ENCODE results near the gene TCHH. TPM values are rescaled to one million over a fixed set of nuclear protein-coding genes. Genes with fewer than 3 reads are reported as not detected.

The TCHH gene, protein sequence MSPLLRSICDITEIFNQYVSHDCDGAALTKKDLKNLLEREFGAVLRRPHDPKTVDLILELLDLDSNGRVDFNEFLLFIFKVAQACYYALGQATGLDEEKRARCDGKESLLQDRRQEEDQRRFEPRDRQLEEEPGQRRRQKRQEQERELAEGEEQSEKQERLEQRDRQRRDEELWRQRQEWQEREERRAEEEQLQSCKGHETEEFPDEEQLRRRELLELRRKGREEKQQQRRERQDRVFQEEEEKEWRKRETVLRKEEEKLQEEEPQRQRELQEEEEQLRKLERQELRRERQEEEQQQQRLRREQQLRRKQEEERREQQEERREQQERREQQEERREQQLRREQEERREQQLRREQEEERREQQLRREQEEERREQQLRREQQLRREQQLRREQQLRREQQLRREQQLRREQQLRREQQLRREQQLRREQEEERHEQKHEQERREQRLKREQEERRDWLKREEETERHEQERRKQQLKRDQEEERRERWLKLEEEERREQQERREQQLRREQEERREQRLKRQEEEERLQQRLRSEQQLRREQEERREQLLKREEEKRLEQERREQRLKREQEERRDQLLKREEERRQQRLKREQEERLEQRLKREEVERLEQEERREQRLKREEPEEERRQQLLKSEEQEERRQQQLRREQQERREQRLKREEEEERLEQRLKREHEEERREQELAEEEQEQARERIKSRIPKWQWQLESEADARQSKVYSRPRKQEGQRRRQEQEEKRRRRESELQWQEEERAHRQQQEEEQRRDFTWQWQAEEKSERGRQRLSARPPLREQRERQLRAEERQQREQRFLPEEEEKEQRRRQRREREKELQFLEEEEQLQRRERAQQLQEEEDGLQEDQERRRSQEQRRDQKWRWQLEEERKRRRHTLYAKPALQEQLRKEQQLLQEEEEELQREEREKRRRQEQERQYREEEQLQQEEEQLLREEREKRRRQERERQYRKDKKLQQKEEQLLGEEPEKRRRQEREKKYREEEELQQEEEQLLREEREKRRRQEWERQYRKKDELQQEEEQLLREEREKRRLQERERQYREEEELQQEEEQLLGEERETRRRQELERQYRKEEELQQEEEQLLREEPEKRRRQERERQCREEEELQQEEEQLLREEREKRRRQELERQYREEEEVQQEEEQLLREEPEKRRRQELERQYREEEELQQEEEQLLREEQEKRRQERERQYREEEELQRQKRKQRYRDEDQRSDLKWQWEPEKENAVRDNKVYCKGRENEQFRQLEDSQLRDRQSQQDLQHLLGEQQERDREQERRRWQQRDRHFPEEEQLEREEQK (N-terminal part only)
- total RNA-seq (2022; extraction: Qiagen RNA extraction): 0.25 to 0.33 TPM (median 0.26 TPM) in 5 replicates

DNA sequence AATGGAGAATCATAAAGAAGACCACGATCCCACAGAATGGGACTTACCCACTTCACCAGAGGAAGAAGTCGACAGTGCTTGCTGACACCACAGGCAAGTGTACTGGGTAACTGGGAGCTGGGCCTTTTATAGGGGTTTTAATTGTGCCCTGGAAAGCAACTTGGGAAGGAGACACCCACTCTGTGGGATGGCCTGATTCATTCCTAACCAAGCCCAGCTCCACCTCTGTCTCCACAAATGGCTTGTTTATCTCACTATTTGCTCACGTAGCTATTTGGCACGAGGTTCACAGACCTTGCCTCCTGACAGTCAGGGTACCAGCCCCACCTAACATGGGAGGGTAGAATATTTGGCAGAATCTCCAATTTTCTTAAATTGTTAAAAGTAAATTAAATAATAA lies at the start of gene TCHH:
Gene TCHH, minus strand, starts transcription at position 101 of the 400 bp plus-strand sequence. CDS start 1,364 bp downstream, outside the sequence.

DNA sequence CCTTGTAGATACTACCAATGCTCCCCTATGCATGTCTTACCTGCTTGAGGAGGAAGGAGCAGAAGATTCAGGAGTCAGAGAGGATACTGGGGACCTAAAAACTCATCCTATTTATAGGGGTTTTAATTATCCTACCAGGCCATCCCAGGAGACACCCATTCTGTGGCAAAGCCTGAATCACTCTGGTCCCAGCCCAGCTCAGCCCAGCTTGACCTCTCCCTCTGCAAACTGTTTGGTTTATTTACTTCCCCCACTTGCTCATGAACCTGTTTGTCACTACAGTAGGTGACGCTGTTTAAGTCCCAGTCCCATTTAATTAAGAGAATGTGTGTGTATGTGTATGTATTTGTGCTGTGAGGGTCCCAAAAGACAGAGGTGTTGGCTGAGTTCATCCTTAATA lies 43.9 kb upstream of the TCHH start, which contains the start of gene RPTN:
Gene RPTN, minus strand, starts transcription at position 85 of the 400 bp plus-strand sequence. CDS start 1,339 bp downstream, outside the sequence.

DNA sequence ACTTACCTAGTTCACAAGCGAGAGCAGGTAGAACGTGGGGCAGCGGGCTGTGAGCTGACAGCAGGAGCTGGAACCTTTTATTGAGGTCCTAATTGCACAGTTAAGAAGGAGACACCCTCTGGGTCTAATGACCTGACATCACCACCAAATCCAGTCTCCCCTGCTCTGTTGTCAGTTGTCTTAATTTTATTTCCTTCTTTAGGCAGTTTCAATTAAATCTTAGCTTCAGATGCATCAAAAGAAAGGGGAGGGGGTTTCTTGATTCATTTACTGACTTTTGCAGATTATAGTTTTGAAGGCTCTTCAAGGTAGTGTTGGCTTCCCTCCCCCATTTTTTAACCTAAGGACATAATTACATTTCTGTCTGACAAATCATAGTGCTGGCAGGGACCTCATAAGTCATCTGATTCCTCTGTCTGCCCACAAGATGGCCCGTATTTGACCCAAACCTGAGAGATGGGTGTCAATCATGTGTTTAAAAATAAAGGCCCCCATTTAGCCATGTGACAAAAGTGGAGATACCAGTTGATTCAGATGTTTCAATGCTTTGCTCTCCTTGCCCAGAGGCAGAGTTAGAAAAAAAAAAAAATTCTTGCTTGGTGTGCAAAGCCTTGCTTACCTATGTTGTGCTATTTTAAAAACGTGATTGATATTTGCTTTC lies 26.1 kb downstream of the TCHH start, which contains the start of gene TCHHL1:
Gene TCHHL1, minus strand, starts transcription at position 51 of the 661 bp plus-strand sequence. CDS start 921 bp downstream, outside the sequence.

Other genes with a start within 250 kb of the TCHH start
- gene THEM4, start 205.9 kb downstream of the TCHH start, total RNA-seq (2022; extraction: Qiagen RNA extraction): 13.2 to 14.3 TPM (median 13.6 TPM) in 5 replicates
- gene S100A10, start 121.6 kb downstream of the TCHH start, total RNA-seq (2022; extraction: Qiagen RNA extraction): 2,531 to 3,155 TPM (median 2,621 TPM) in 5 replicates
- 1,800 to 1,985 TPM (median 1,837 TPM) in 5 replicates for gene S100A11, start 78.4 kb downstream of the TCHH start, total RNA-seq (2022; extraction: Qiagen RNA extraction)
- not detected in 5 replicates for gene TCHHL1, start 26.4 kb downstream of the TCHH start, total RNA-seq (2022; extraction: Qiagen RNA extraction)
- gene RPTN, start 43.8 kb upstream of the TCHH start, total RNA-seq (2022; extraction: Qiagen RNA extraction): 0.02 TPM in 1 of 5 replicates, not detected in the others
- gene HRNR, start 108.7 kb upstream of the TCHH start, total RNA-seq (2022; extraction: Qiagen RNA extraction): not detected in 5 replicates
- gene FLG, start 209.8 kb upstream of the TCHH start, total RNA-seq (2022; extraction: Qiagen RNA extraction): under 0.01 to 0.01 TPM (median 0.01 TPM) in 4 of 5 replicates, not detected in the other
- gene FLG2, start 244.6 kb upstream of the TCHH start, total RNA-seq (2022; extraction: Qiagen RNA extraction): not detected in 5 replicates